Smooth muscle cell of the brain vasculature (primary cell): ENCODE results near the gene ADCY7.
"Not testable (repeated sequence)": the region's sequence is repeated elsewhere in the genome, so short reads cannot be mapped to it uniquely, and the experiment has no call there.

Source experiments
- DNase-seq: peaks from one replicate; pipeline ENCODE4 v3.0.0-alpha.2; 2012; ENCODE audit warnings: low read depth, low spot score

The ADCY7 gene

GRCh38 chr16:50266337-50267091, at the start of gene ADCY7:
Gene ADCY7, plus strand, starts transcription at chr16:50266551. Its CDS starts 21,629 bp downstream, at chr16:50288180.
- no peak for DNase-seq

DNA sequence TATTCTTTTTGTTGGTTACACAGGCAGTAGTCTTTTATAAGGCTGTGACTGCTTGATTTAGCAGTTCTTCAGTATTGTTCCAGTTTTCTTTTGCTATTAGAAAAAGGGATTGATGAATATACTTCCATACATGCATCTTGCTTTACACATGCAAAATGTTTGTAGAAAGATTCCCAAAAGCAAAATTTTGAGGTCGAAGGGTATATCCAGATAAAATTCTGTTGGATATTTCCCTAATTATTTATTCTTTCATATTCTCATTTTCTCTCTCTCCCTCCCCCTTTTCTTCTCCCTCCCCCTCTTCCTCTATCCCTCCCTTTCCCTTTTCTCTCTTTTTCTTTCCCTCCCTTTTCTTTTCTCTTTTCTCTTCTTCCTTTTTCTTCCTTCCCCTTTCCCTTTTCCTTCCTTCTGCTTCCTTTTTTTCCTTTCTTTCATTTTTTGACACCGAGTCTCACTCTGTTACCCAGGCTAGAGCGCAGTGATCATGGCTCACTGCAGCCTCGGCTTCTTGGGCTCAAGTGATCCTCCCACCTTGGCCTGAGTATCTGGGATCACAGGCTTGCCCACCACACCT, 46.9 kb upstream of the ADCY7 start:
- no peak for DNase-seq

- DNase-seq, result no peak
Observed at GRCh38 chr16:50224286-50224685, 42.1 kb upstream of the ADCY7 start.

- DNase-seq, result no peak
Observed at GRCh38 chr16:50227120-50227519, 39.2 kb upstream of the ADCY7 start.

DNA sequence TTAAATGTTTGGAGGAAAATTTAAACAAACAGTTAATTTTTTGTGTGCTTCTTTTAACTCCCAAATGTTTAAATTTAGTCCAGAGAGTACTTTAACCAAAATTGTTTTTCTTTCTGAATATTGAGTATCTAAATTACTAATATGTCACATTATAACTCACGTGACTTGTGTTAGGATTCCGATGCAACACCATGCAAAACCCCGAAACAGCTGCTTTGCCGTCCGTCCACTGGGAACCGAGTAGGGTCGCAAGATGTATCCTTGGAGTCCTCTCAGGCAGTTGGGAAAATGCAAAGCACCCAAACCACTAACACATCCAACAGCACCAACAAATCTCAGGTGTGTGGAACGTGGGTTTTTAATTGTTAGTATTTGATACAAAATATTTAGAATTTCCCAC, 38.7 kb upstream of the ADCY7 start:
- no peak for DNase-seq

- DNase-seq, result no peak
Observed at GRCh38 chr16:50228364-50228868, 37.9 kb upstream of the ADCY7 start.

GRCh38 chr16:50229149-50229726, 37.1 kb upstream of the ADCY7 start:
- DNase-seq, result no peak

GRCh38 chr16:50234771-50235556, 31.4 kb upstream of the ADCY7 start:
- no peak for DNase-seq

GRCh38 chr16:50235581-50235980, 30.8 kb upstream of the ADCY7 start:
- no peak for DNase-seq

- DNase-seq, result no peak
Observed at GRCh38 chr16:50238314-50238713, 28.0 kb upstream of the ADCY7 start.

DNA sequence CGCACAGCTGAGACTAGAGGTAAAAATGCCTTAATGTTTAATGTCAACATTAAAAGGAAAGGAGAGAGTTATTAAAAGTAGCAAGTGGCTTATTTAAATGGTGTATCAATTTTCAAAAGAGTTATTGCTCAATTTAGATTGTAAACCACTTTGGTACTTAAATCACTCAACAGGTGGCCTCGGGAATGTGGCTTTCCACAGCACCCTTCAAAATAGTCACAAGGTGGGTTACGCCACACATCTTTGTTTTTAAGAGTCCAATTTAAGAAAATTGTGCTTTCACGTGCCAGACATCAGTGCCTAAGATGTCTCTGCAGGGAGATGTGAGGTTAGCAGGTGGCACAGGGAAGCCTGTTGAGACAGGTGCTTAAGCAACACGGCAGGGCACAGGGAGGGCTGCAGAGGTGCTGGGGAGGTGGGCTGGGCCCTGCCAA, 27.5 kb upstream of the ADCY7 start:
- no peak for DNase-seq

GRCh38 chr16:50243024-50243423, 23.3 kb upstream of the ADCY7 start:
- not testable (repeated sequence) for DNase-seq

GRCh38 chr16:50244140-50244503, 22.2 kb upstream of the ADCY7 start:
- DNase-seq, result no peak

GRCh38 chr16:50244504-50245416, 21.6 kb upstream of the ADCY7 start:
- DNase-seq, result no peak

- DNase-seq, result no peak
Observed at GRCh38 chr16:50245417-50246298, 20.7 kb upstream of the ADCY7 start.

DNA sequence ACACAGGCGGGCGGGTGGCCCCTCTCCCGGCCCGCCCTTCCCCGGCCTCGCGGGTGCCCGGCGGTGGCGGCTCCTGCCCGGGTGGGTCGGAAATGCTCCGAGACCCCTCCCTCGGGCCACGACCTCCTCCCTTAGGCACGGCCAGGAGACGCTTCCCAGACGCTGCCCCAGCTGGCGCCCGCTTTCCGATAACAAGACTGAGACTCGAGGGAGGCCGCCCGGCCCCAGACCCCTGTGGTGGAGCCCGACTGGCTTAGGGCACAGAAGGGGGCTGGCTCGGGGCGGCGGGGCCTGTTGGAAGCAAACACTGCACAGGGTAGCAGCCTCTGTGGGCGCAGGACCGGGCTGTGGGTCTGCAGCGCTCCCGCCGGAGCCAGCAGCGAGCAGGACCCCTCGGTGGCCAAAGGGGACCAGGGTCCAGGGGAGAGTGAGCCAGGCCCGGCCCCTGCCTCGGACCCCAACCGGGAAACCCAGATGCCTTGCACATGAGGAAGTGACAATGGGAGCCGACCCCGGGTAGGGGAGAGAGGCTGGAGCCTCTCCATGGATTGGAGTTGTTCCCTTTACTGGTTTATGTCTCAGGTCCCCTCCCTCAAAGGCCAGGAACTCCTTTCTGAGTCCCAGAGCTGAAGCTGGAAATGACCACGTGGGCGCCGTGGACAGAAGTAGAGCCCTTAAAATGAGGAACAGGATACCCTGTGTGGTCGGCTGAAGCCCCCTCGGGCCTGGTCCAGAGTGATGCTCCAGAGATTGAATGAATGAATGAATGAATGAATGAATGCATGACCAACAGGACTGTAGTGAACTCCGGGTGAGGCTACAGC, 19.8 kb upstream of the ADCY7 start:
- DNase-seq, result no peak

DNA sequence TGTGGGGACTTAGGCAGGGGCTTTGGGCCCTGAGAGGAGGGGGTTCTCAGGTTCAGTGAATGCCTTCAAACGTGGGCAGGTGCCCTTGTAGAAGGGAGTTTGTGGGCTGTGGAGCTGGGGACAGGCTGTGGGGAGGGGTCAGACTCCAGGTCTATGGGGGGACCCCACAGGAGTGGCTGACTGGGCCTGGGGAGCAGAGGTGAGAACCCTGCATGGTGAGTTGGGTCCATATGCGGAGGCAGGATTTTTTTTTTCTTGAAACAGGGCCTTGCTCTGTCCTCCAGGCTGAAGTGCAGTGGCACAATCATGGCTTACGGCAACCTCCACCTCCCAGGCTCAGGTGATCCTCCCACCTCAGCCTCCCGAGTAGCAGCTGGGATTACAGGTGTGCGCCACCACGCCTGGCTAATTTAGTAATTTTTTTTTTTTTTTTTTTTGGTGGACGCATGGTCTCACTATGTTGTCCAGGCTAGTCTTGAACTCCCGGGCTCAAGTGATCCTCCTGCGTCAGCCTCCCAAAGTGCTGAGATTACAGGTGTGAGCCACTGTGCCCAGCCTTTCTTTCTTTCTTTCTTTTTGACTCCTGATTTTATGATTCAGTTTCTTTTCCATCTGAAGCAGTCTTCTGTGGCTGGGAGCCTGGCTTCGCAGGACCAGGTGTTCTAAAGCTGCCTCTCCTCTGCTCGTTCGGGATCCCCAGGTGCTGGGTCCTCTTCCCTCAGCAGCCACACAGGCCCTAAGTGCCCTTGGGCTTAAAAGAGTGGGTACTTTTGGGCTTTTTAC, 19.0 kb upstream of the ADCY7 start:
- no peak for DNase-seq

DNA sequence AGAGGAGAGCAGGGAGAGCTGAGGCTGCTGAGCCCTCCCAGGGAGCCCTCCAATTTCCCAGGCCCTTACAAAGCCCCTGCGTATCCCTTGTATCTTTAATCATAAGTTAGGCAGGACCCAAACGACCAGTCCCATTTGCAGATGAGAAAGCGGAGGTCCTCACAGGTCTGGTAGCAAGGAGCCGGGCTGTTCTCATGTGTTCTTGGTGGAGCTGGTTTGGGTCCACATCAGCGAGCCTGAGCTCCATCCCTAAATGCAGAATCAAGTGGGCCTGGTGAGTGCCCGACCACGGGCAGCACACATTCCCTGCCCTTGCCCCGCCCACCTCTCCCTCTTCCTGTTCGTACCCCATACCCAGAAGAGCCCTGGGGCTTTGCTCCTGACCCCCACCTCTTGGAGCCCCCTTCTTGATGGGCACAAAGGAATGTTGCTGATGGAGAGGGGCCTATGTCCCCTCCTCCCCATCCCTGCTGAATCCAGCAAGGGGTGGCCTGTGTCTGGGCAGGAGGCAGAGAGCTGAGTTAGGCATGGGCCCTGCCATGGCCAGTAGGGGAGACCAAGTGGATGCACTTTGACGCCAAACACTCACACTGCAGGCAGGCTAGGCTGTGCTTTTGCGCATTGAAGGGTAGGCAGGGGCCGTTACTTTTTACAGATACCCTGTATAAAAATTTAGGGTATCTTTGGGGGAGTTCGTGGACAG, 18.3 kb upstream of the ADCY7 start:
- DNase-seq, result no peak
